D341Med (cell line): ENCODE data around the gene LFNG.
"Not testable (repeated sequence)": the region's sequence is repeated elsewhere in the genome, so short reads cannot be mapped to it uniquely, and the experiment has no call there.

Experiments
- DNase-seq: peaks from one replicate; pipeline ENCODE4 v3.0.0; 2012; ENCODE audit warnings: low spot score

Gene LFNG

GRCh38 chr7:2530071-2530987 lies 10.8 kb downstream of the LFNG start:
- DNase-seq: no peak

- DNase-seq: not testable (repeated sequence)
Observed at GRCh38 chr7:2530994-2531795, 11.6 kb downstream of the LFNG start.

GRCh38 chr7:2531796-2532110 lies 12.2 kb downstream of the LFNG start:
- DNase-seq: not testable (repeated sequence)

- DNase-seq: not testable (repeated sequence)
Observed at GRCh38 chr7:2532199-2532772, 12.7 kb downstream of the LFNG start.

- not testable (repeated sequence) for DNase-seq
Observed at GRCh38 chr7:2532816-2533215, 13.2 kb downstream of the LFNG start.

GRCh38 chr7:2533566-2533965 lies 14.0 kb downstream of the LFNG start:
- DNase-seq: not testable (repeated sequence)

GRCh38 chr7:2534214-2534613 lies 14.6 kb downstream of the LFNG start:
- DNase-seq: not testable (repeated sequence)

GRCh38 chr7:2535872-2536627 lies 16.5 kb downstream of the LFNG start:
- DNase-seq: not testable (repeated sequence)

GRCh38 chr7:2537981-2538851 lies 18.6 kb downstream of the LFNG start:
- no peak for DNase-seq

- peak; percentile 24 for DNase-seq
Observed at GRCh38 chr7:2539031-2539911, 19.7 kb downstream of the LFNG start.

- no peak for DNase-seq
Observed at GRCh38 chr7:2540133-2540532, 20.6 kb downstream of the LFNG start.

GRCh38 chr7:2540641-2541051 lies 21.1 kb downstream of the LFNG start:
- peak; percentile 23 for DNase-seq

- DNase-seq: peak; percentile 28
Observed at GRCh38 chr7:2541291-2542010, 21.9 kb downstream of the LFNG start.

- peak; percentile 21 for DNase-seq
Observed at GRCh38 chr7:2542011-2542915, 22.7 kb downstream of the LFNG start.

- peak; percentile 30 for DNase-seq
Observed at GRCh38 chr7:2542916-2543871, 23.6 kb downstream of the LFNG start.

- peak; percentile 44 for DNase-seq
Observed at GRCh38 chr7:2544541-2545188, 25.1 kb downstream of the LFNG start.
